Osteoblast (primary cell): ENCODE data around the gene HDAC4. TPM values are rescaled to one million over a fixed set of nuclear protein-coding genes. Genes with fewer than 3 reads are reported as not detected.

Experiments used
- DNase-seq: peaks from one replicate; pipeline ENCODE4 v3.0.0; 2011; ENCODE audit warnings: low spot score, mixed read lengths; ENCODE audit not compliant: insufficient read length; ENCODE audit errors: missing footprints
- H2AFZ ChIP-seq: 2 replicates; pipeline ENCODE4 v1.6.0; 2011; ENCODE audit warnings: mild to moderate bottlenecking, low read length
- H3K27ac ChIP-seq: 2 replicates; pipeline ENCODE4 v1.5.1; 2011; ENCODE audit warnings: mild to moderate bottlenecking, low read depth, low read length, moderate library complexity
- H3K27me3 ChIP-seq: 2 replicates; pipeline ENCODE4 v1.6.0; 2012; ENCODE audit warnings: mild to moderate bottlenecking, control low read depth, inconsistent platforms, low read length, moderate library complexity; ENCODE audit not compliant: insufficient read depth
- H3K36me3 ChIP-seq: 2 replicates; pipeline ENCODE4 v1.5.1; 2011; ENCODE audit warnings: mild to moderate bottlenecking, low read length, control low read depth, moderate library complexity; ENCODE audit not compliant: insufficient read depth
- H3K4me1 ChIP-seq: 2 replicates; pipeline ENCODE4 v1.5.1; 2011; ENCODE audit warnings: mild to moderate bottlenecking, low read length, control low read depth, moderate library complexity; ENCODE audit not compliant: insufficient read depth
- H3K4me2 ChIP-seq: 2 replicates; pipeline ENCODE4 v1.6.0; 2011; ENCODE audit warnings: mild to moderate bottlenecking, low read length; ENCODE audit not compliant: insufficient read depth
- H3K4me3 ChIP-seq: fragments of 200-600 bp; sonication (generic); 3 replicates; pipeline ENCODE4 v1.5.1; 2012; ENCODE audit warnings: mild to moderate bottlenecking, low read length, inconsistent platforms; ENCODE audit not compliant: insufficient read depth
- H3K79me2 ChIP-seq: 2 replicates; pipeline ENCODE4 v1.6.0; 2012; ENCODE audit warnings: mild to moderate bottlenecking, low read length, control low read depth, inconsistent platforms; ENCODE audit not compliant: insufficient read depth
- H3K9me3 ChIP-seq: 2 replicates; pipeline ENCODE4 v1.5.1; 2011; ENCODE audit warnings: low read depth, low read length, control low read depth
- H4K20me1 ChIP-seq: 2 replicates; pipeline ENCODE4 v1.6.0; 2012; ENCODE audit warnings: mild to moderate bottlenecking, low read length, control low read depth; ENCODE audit not compliant: insufficient read depth
- CTCF ChIP-seq: IDR thresholded peaks from 2 replicates; pipeline ENCODE4 v1.5.1; 2011; ENCODE audit warnings: mild to moderate bottlenecking, low read depth, low read length, moderate library complexity; ENCODE audit errors: extremely low read depth
- total RNA-seq: library from RNA; depleted of rRNA; stranded (reverse); fragments of >200 nt; gene quantifications from 2 replicates; pipeline ENCODE4 v1.2.3, GENCODE V29; 2012

Gene HDAC4
- total RNA-seq, 1 donor = 30.8 TPM

- Histone ChIP-seq H3K27me3 (no peaks in the 10 kb centered on the region), H3K36me3 (no peaks in the 10 kb centered on the region)
- DNase-seq = peak; percentile 93
These were observed 343.3 kb downstream of the HDAC4 start for GRCh38 chr2:239057533-239057932.

GRCh38 chr2:239056611-239057010 lies 344.2 kb downstream of the HDAC4 start:
- no peaks in the 10 kb centered on the region for H3K79me2 ChIP-seq
- no peaks in the 10 kb centered on the region for H3K4me1 ChIP-seq
- no peak overlapping the region for H3K27ac ChIP-seq
- H3K27me3 ChIP-seq = no peaks in the 10 kb centered on the region
- TF ChIP-seq CTCF = no peak
- H3K4me3 ChIP-seq = no peak overlapping the region
- H3K36me3 ChIP-seq = no peaks in the 10 kb centered on the region
- no peaks in the 10 kb centered on the region for H4K20me1 ChIP-seq
- no peak overlapping the region for H2AFZ ChIP-seq
- no peak for DNase-seq
- peaks cover 3% of the 10 kb centered on the region for H3K9me3 ChIP-seq
- H3K4me2 ChIP-seq = no peak overlapping the region

More at GRCh38 chr2:239057533-239057932, 343.3 kb downstream of the HDAC4 start:
- Histone ChIP-seq H3K4me2 (no peak overlapping the region), H3K4me3 (no peak overlapping the region), H3K9me3 (peaks cover 3% of the 10 kb centered on the region), H3K4me1 (no peaks in the 10 kb centered on the region), H3K79me2 (no peaks in the 10 kb centered on the region), H3K27ac (no peak overlapping the region), H4K20me1 (no peaks in the 10 kb centered on the region), H2AFZ (no peak overlapping the region)
- TF ChIP-seq CTCF = no peak

- DNase-seq = no peak
- no peak for TF ChIP-seq CTCF
- Histone ChIP-seq H3K36me3 (no peaks in the 10 kb centered on the region), H3K27me3 (no peaks in the 10 kb centered on the region), H3K4me2 (no peak overlapping the region), H2AFZ (no peak overlapping the region), H4K20me1 (no peaks in the 10 kb centered on the region), H3K4me1 (no peaks in the 10 kb centered on the region), H3K9me3 (peaks cover 3% of the 10 kb centered on the region), H3K4me3 (no peak overlapping the region), H3K79me2 (no peaks in the 10 kb centered on the region), H3K27ac (no peak overlapping the region)
These were observed 344.9 kb downstream of the HDAC4 start for GRCh38 chr2:239055756-239056493.

- Histone ChIP-seq H3K9me3 (peaks cover 3% of the 10 kb centered on the region), H4K20me1 (no peaks in the 10 kb centered on the region), H3K36me3 (no peaks in the 10 kb centered on the region), H3K4me1 (no peaks in the 10 kb centered on the region), H3K4me2 (no peak overlapping the region), H2AFZ (no peak overlapping the region), H3K27me3 (no peaks in the 10 kb centered on the region), H3K79me2 (no peaks in the 10 kb centered on the region), H3K27ac (no peak overlapping the region), H3K4me3 (no peak overlapping the region)
- TF ChIP-seq CTCF = no peak
- DNase-seq = no peak
These were observed 345.9 kb downstream of the HDAC4 start for GRCh38 chr2:239054921-239055320.
